H1 (cell line): ENCODE data around the gene KPNA6. TPM values are rescaled to one million over a fixed set of nuclear protein-coding genes. Genes with fewer than 3 reads are reported as not detected.
A peak's percentile ranks its signal among the peaks of the same experiment; 100 is the strongest.

Experiments used
- CTCF ChIA-PET: fragments of 300-600 bp; sonication (Branson Sonifier 250); formaldehyde crosslinking; loops from one replicate; lab custom pipeline; 2021; ENCODE audit not compliant: partially characterized antibody; lab: Charles Lee
- POLR2A ChIA-PET: fragments of 300-600 bp; sonication (Branson Sonifier 250); formaldehyde crosslinking; loops from one replicate; lab custom pipeline; 2021; ENCODE audit warnings: inconsistent platforms; ENCODE audit not compliant: partially characterized antibody; lab: Charles Lee
- DNase-seq, 2 experiments: peaks; one replicate each; pipeline versions ENCODE4 v3.0.0 to v3.0.0-alpha.2; 2010 to 2022; ENCODE audit warnings: low spot score in 2 of 2, low read depth in 1 of 2, mixed read lengths in 1 of 2
- FAIRE-seq: peaks from 2 replicates; lab custom pipeline; 2011; peaks lifted over from hg19 to GRCh38; lab: Jason Lieb, UNC
- H2AFZ ChIP-seq: 2 replicates; pipeline ENCODE4 v1.8.1; 2012; ENCODE audit warnings: low read length, inconsistent platforms
- H2AK5ac ChIP-seq: 2 replicates; pipeline ENCODE4 v1.6.1; 2013; ENCODE audit warnings: low read depth, low read length
- H2BK120ac ChIP-seq: replicated peaks from 2 replicates; pipeline ENCODE3; 2013; ENCODE audit warnings: low read depth, low read length, inconsistent platforms
- H2BK12ac ChIP-seq: 2 replicates; pipeline ENCODE4 v1.6.1; 2013; ENCODE audit warnings: low read depth, low read length
- H2BK15ac ChIP-seq: 2 replicates; pipeline ENCODE4 v1.6.1; 2013; ENCODE audit warnings: low read length
- H2BK20ac ChIP-seq: 2 replicates; pipeline ENCODE4 v1.6.1; 2013; ENCODE audit warnings: low read length
- H2BK5ac ChIP-seq: 2 replicates; pipeline ENCODE4 v1.6.1; 2013; ENCODE audit warnings: low read depth, low read length
- H3K14ac ChIP-seq: 2 replicates; pipeline ENCODE4 v1.6.1; 2013; ENCODE audit warnings: inconsistent platforms; ENCODE audit not compliant: insufficient read length
- H3K18ac ChIP-seq: 2 replicates; pipeline ENCODE4 v1.6.1; 2013; ENCODE audit warnings: low read length; ENCODE audit errors: extremely low read depth
- H3K23ac ChIP-seq: 2 replicates; pipeline ENCODE4 v1.6.1; 2013; ENCODE audit warnings: inconsistent platforms; ENCODE audit not compliant: insufficient read length
- H3K23me2 ChIP-seq: 2 replicates; pipeline ENCODE4 v1.6.1; 2013; ENCODE audit warnings: low read depth, low read length
- H3K27ac ChIP-seq: 2 replicates; pipeline ENCODE4 v1.6.1; 2011; ENCODE audit warnings: low read depth, low read length, inconsistent platforms
- H3K27me3 ChIP-seq, 4 experiments: replicated peaks in 1 of 4; 1 replicate in 1 of 4; 2 replicates in 3 of 4; pipeline versions ENCODE4 v1.6.1 to v1.8.1; 2011 to 2013; ENCODE audit warnings: low read length in 3 of 4, mild to moderate bottlenecking in 3 of 4, inconsistent platforms in 2 of 4, mixed read lengths in 2 of 4, moderate library complexity in 1 of 4; ENCODE audit not compliant: control insufficient read depth in 3 of 4, insufficient read depth in 3 of 4; ENCODE audit errors: extremely low read depth in 1 of 4
- H3K36me3 ChIP-seq, 4 experiments: 2 replicates each; pipeline versions ENCODE4 v1.6.1 to v1.8.1; 2011 to 2013; ENCODE audit warnings: mild to moderate bottlenecking in 4 of 4, low read length in 3 of 4, moderate library complexity in 2 of 4, control low read depth in 1 of 4, inconsistent platforms in 1 of 4; ENCODE audit not compliant: insufficient read depth in 4 of 4, control insufficient read depth in 2 of 4
- H3K4ac ChIP-seq: replicated peaks from 2 replicates; pipeline ENCODE3; 2013; ENCODE audit warnings: low read length, low read depth, mixed read lengths, inconsistent platforms; ENCODE audit not compliant: insufficient read length
- H3K4me1 ChIP-seq, 4 experiments: replicated peaks in 1 of 4; 1 replicate in 1 of 4; 2 replicates in 3 of 4; pipeline versions ENCODE4 v1.6.1 to v1.8.1; 2011 to 2013; ENCODE audit warnings: low read length in 3 of 4, inconsistent platforms in 2 of 4, mixed read lengths in 1 of 4; ENCODE audit not compliant: insufficient read depth in 4 of 4, control insufficient read depth in 3 of 4
- H3K4me2 ChIP-seq, 2 experiments: 2 replicates each; pipeline versions ENCODE4 v1.6.1 to v1.8.1; 2011 to 2013; ENCODE audit warnings: low read depth in 2 of 2, low read length in 2 of 2, control low read depth in 1 of 2, inconsistent platforms in 1 of 2, mild to moderate bottlenecking in 1 of 2; ENCODE audit not compliant: insufficient read depth in 1 of 2
- H3K4me3 ChIP-seq, 4 experiments: fragments of 200-600, 300-600 bp in 1 of 4; sonication (generic), shearing (Covaris generic), sonication (Bioruptor Twin) in 1 of 4; 2 replicates each; pipeline versions ENCODE4 v1.5.1 to v1.8.1; 2011 to 2016; ENCODE audit warnings: low read length in 4 of 4, low read depth in 3 of 4, control low read depth in 2 of 4, inconsistent platforms in 2 of 4, mild to moderate bottlenecking in 2 of 4, mixed read lengths in 1 of 4, moderate library complexity in 1 of 4; ENCODE audit not compliant: insufficient read depth in 2 of 4; ENCODE audit errors: extremely low read depth in 1 of 4
- H3K56ac ChIP-seq: replicated peaks from 2 replicates; pipeline ENCODE3; 2013; ENCODE audit warnings: low read depth, mild to moderate bottlenecking, mixed read lengths, low read length, inconsistent platforms; ENCODE audit not compliant: insufficient read length
- H3K79me1 ChIP-seq: 2 replicates; pipeline ENCODE4 v1.6.1; 2013; ENCODE audit warnings: low read depth, low read length, control low read depth
- H3K79me2 ChIP-seq, 2 experiments: 2 replicates each; pipeline versions ENCODE4 v1.6.1 to v1.8.1; 2012 to 2013; ENCODE audit warnings: low read length in 2 of 2, mild to moderate bottlenecking in 2 of 2, inconsistent platforms in 1 of 2; ENCODE audit not compliant: insufficient read depth in 2 of 2, control insufficient read depth in 1 of 2
- H3K9ac ChIP-seq, 4 experiments: replicated peaks in 1 of 4; 1 replicate in 1 of 4; 2 replicates in 3 of 4; pipeline versions ENCODE4 v1.6.1 to v1.8.1; 2011 to 2013; ENCODE audit warnings: low read depth in 3 of 4, low read length in 3 of 4, control low read depth in 2 of 4, mild to moderate bottlenecking in 2 of 4, moderate library complexity in 2 of 4, inconsistent platforms in 1 of 4; ENCODE audit errors: extremely low read depth in 1 of 4
- H3K9me3 ChIP-seq, 2 experiments: 2 replicates each; pipeline versions ENCODE4 v1.6.1 to v1.8.1; 2012 to 2013; ENCODE audit warnings: mild to moderate bottlenecking in 2 of 2, moderate library complexity in 2 of 2, control low read depth in 1 of 2, inconsistent platforms in 1 of 2, low read depth in 1 of 2, low read length in 1 of 2, mixed read lengths in 1 of 2; ENCODE audit not compliant: insufficient read depth in 2 of 2
- H4K20me1 ChIP-seq, 2 experiments: replicated peaks in 1 of 2; 2 replicates each; pipeline versions ENCODE3 to v1.8.1; 2011 to 2013; ENCODE audit warnings: inconsistent platforms in 2 of 2, low read length in 2 of 2, mild to moderate bottlenecking in 1 of 2; ENCODE audit not compliant: insufficient read depth in 2 of 2, control insufficient read depth in 1 of 2
- H4K5ac ChIP-seq: 2 replicates; pipeline ENCODE4 v1.6.1; 2013; ENCODE audit warnings: low read length, low read depth, mixed read lengths, inconsistent platforms; ENCODE audit not compliant: insufficient read length
- H4K8ac ChIP-seq: 2 replicates; pipeline ENCODE4 v1.8.0; 2013; ENCODE audit warnings: mild to moderate bottlenecking, moderate library complexity, low read length, inconsistent platforms; ENCODE audit not compliant: insufficient read depth; ENCODE audit errors: extremely low read depth
- H4K91ac ChIP-seq: replicated peaks from 2 replicates; pipeline ENCODE3; 2013; ENCODE audit warnings: low read length, mixed read lengths, inconsistent platforms; ENCODE audit not compliant: insufficient read length
- BACH1 ChIP-seq: IDR thresholded peaks from 2 replicates; pipeline ENCODE4 v1.6.1; 2012; ENCODE audit warnings: low read length, improper control_type of control experiment
- CHD1 ChIP-seq: IDR thresholded peaks from 2 replicates; pipeline ENCODE4 v1.6.1; 2012; ENCODE audit warnings: low read depth, low read length, improper control_type of control experiment
- CHD2 ChIP-seq: IDR thresholded peaks from 2 replicates; pipeline ENCODE4 v1.6.1; 2012; ENCODE audit warnings: low read length, improper control_type of control experiment
- CTBP2 ChIP-seq: IDR thresholded peaks from 2 replicates; pipeline ENCODE4 v1.7.0; 2011; ENCODE audit warnings: borderline replicate concordance, mild to moderate bottlenecking, moderate library complexity, mixed read lengths, low read length; ENCODE audit not compliant: insufficient read depth, insufficient read length
- FOSL1 ChIP-seq: IDR thresholded peaks from 2 replicates; pipeline ENCODE4 v1.6.1; 2011; ENCODE audit warnings: mild to moderate bottlenecking, low read depth, low read length, moderate library complexity; ENCODE audit not compliant: insufficient read depth
- JUN ChIP-seq: IDR thresholded peaks from 2 replicates; pipeline ENCODE4 v1.6.1; 2011; ENCODE audit warnings: low read depth, mild to moderate bottlenecking, improper control_type of control experiment, low read length
- KDM5A ChIP-seq: fragments of 200-600 bp; IDR thresholded peaks from 2 replicates; pipeline ENCODE4 v1.7.1; 2012; ENCODE audit warnings: mild to moderate bottlenecking, low read length, inconsistent platforms, mixed read lengths
- PHF8 ChIP-seq: fragments of 200-600 bp; sonication (generic); conservative IDR thresholded peaks from 2 replicates; pipeline ENCODE4 v1.7.1; 2012; ENCODE audit warnings: low read depth, mild to moderate bottlenecking, inconsistent platforms, low read length, moderate library complexity
- RXRA ChIP-seq: IDR thresholded peaks from 2 replicates; pipeline ENCODE4 v1.6.1; 2011; ENCODE audit warnings: low read depth, mild to moderate bottlenecking, low read length, moderate library complexity; ENCODE audit not compliant: insufficient read depth
- SP2 ChIP-seq: IDR thresholded peaks from 2 replicates; pipeline ENCODE4 v1.6.1; 2012; ENCODE audit warnings: mild to moderate bottlenecking, low read length, inconsistent platforms
- SUZ12 ChIP-seq: fragments of 200-600 bp; sonication (generic); IDR thresholded peaks from 2 replicates; pipeline ENCODE4 v1.6.1; 2012; ENCODE audit warnings: mild to moderate bottlenecking, inconsistent platforms, low read length, moderate library complexity, mixed read lengths
- TAF1 ChIP-seq: IDR thresholded peaks from 2 replicates; pipeline ENCODE4 v1.6.1; 2011; ENCODE audit warnings: mild to moderate bottlenecking, low read depth, low read length
- WGBS, 2 experiments: shearing (Covaris generic) in 1 of 2; methylation state at CpG; one replicate each; pipeline versions ENCODE4 v1.1.6 to v1.1.7; 2013 to 2015; ENCODE audit warnings: low lambda C conversion rate in 2 of 2, mixed read lengths in 2 of 2, inconsistent platforms in 1 of 2, low coverage in 1 of 2, missing lambda C conversion rate in 1 of 2; ENCODE audit not compliant: insufficient replicate concordance in 2 of 2, insufficient coverage in 1 of 2, insufficient read length in 1 of 2; ENCODE audit errors: extremely low coverage in 1 of 2, missing lambda C conversion rate in 1 of 2; 5-methylcytosine and 5-hydroxymethylcytosine counted together
- polyA plus RNA-seq, 7 experiments: library from polyadenylated mRNA; depleted of rRNA in 3 of 7; stranded (reverse) in 5 of 7; unstranded in 2 of 7; fragments of >200 nt in 5 of 7; fragments of 200-250 nt in 2 of 7; gene quantifications; 1 replicate in 5 of 7; 2 replicates in 1 of 7; 4 replicates in 1 of 7; pipeline versions ENCODE4 v1.2.1 to v1.2.3, GENCODE V29; 2011 to 2013; ENCODE audit warnings: missing spikeins in 2 of 7, mixed read lengths in 2 of 7
- total RNA-seq: library from RNA; stranded (reverse); fragmentation: NEBNext Ultra II Directional; extraction: Animal tissue kit (Norgen Biotek cat#: 25700); gene quantifications from 2 replicates; pipeline ENCODE4 v1.2.1, GENCODE V29; 2021

KPNA6 gene
- total and polyA plus RNA-seq, 2 of the 8 experiments (the other 6 are each of a cell fraction or from before 2014, with no cell fraction given), result 24.2 to 120 TPM

DNA sequence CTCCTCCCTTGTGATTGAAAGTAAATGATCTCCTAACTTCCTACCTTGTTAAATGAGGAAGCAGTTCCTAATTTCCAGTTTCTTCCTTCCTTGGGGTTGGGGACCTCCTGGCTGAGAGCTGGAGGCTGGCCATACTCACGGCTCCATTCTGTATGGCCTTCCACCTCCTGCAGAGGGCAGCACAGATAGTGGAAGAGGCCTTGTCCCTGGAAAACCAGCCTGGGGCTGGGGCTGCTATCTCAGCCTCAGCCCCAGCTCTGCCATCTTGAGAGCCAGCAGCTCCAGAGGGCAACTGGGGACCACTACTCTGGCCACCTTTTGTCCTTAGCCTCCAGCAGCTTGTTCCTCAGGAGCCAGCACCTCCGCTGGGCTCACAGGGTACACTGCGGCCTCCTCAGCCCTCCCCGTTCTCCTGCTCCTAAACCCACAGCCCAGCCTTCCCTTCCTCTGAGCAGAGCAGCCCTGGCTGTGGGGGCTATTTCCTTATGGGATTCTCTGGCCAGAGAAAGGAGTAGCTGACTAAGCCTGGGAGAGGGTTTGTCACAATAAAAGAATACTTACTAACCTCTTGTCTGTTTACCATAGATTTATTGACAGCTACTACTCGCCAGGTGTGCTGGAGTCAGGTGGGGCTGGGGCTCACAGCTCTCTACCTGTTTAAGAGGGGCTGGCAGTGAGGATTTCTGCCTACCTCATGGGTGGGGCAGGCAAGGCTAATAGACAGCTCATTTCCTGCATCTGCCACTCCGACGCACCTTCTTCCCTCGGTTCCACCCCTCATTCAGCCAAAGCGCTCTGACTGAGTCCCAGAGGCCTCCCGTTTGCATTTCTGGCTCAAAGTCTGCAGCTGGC is 108.0 kb downstream of the KPNA6 start:
- Histone ChIP-seq H3K79me2 (peaks cover 0 to 5% of the 10 kb centered on the region in 2 experiments; a peak in 2 of 4 replicates), H3K4me2 (no peak overlapping the region), H2BK20ac (no peak overlapping the region), H3K23me2 (no peaks in the 10 kb centered on the region), H2BK15ac (no peak overlapping the region), H4K8ac (no peak overlapping the region; the same call in 1 of the 2 replicates), H3K36me3 (peaks cover 2 to 14% (median 6%) of the 10 kb centered on the region in 4 experiments; a peak in 4 of 8 replicates), H3K4me1 (no peaks in the 10 kb centered on the region), H3K4ac (no peak overlapping the region), H3K9me3 (no peaks in the 10 kb centered on the region), H4K91ac (no peak overlapping the region), H3K79me1 (no peaks in the 10 kb centered on the region; the same call in 1 of the 2 replicates), H3K23ac (no peak overlapping the region), H4K5ac (no peak overlapping the region), H3K14ac (no peak overlapping the region), H2AFZ (no peak overlapping the region), H3K27me3 (no peaks in the 10 kb centered on the region), H4K20me1 (peaks cover 0 to 3% of the 10 kb centered on the region in 2 experiments), H2BK12ac (no peak overlapping the region), H3K4me3 (no peak overlapping the region), H3K9ac (no peak overlapping the region), H3K18ac (no peak overlapping the region), H2AK5ac (no peak overlapping the region), H3K56ac (no peak overlapping the region), H3K27ac (no peak overlapping the region), H2BK120ac (no peak overlapping the region), H2BK5ac (no peak overlapping the region)
- FAIRE-seq (no peak), DNase-seq (peak in 1 of 2 experiments; percentile 79)
- ChIA-PET CTCF (interaction anchor here (0.6 to 7.6 kb wide), 44 partner anchors 10 to 419 kb away, joined by 3 to 70 read pairs (median 4); partner anchors contain the start of genes CCDC28B, FAM167B, FAM229A and HDAC1), POLR2A (interaction anchor here (0.7 to 4.1 kb wide), 23 partner anchors 10 to 178 kb away, joined by 3 to 33 read pairs (median 5); partner anchors contain the start of genes BSDC1, FAM229A, IQCC and MARCKSL1)
- WGBS, 2 experiments, result 88% methylated on average over 10 of the region's 10 CpGs; no CpG with 5 or more reads in 1 of the 2 experiments
- TF ChIP-seq RXRA, result no peak
- TF ChIP-seq CHD2, result no peak
- TF ChIP-seq BACH1, result no peak
- no peak for TF ChIP-seq CHD1
- TF ChIP-seq CTBP2, result no peak
- no peak for TF ChIP-seq PHF8
- no peak for TF ChIP-seq JUN
- TF ChIP-seq SP2, result no peak
- no peak for TF ChIP-seq SUZ12
- no peak for TF ChIP-seq KDM5A
- TF ChIP-seq TAF1, result no peak
- no peak for TF ChIP-seq FOSL1
